CD4-positive, alpha-beta T cell treated with Interleukin-15 for 1 hour (primary cell): ENCODE results near the gene SDF4.

ENCODE experiments used
- DNase-seq: peaks from one replicate; pipeline ENCODE4 v3.0.0-alpha.2; 2020

Gene SDF4

DNA sequence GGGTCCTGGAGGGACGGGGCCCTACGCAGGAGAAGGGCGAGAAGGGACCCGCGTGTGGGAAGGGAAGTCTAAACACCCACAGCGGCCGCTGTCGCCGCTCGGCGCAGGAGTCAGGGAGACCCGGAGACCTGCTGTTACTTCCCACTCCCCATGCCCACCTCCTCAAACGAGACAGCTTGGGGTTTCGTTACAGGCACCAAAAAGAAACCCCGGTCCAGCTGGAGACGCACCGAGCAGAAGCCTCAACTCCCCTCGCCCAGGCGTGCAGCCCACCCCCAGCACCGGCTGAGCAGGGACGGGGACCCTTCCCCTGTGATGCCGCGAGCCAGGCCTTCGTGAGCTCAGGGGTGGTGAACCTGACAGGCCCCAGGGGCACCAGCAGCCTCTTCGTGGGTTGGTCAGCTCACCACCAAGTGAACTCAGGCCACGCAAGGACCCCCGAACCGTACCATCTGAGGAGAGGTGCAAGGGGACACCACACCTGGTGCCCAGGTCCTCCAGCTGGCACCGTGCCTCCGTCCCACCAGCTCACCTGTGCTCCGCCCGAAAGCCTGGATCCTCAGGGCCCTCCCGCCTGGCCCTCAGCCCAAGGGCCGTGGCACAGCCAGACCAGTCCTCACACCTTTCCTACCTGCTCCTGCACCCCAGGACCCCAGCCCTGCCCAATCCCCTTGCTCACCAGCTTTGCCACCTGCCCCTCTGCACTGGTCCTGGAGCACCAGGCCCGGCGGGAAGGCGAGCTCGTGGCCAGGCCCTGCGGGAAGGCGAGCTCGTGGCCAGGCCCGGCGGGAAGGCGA is 5.0 kb downstream of the SDF4 start:
- no peak for DNase-seq

DNA sequence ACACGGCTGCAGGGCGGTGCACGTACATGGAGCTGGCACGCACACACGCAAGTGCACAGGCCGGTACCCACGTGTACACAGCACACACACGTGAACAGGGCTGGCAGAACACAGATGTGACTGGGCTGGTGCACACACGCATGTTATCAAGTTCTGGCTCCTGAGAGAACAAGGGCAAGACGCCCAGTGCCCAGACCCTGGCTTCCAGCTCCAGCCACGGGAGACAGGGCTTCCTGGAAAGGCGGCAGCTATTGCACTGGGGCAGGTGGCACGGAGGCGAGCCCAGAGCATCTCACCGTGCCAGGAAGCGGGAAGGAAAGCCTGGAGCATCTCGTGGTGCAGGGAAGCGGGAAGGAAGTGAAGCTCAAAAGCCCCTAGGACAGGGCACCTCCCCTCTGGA is 5.9 kb downstream of the SDF4 start:
- no peak for DNase-seq

DNA sequence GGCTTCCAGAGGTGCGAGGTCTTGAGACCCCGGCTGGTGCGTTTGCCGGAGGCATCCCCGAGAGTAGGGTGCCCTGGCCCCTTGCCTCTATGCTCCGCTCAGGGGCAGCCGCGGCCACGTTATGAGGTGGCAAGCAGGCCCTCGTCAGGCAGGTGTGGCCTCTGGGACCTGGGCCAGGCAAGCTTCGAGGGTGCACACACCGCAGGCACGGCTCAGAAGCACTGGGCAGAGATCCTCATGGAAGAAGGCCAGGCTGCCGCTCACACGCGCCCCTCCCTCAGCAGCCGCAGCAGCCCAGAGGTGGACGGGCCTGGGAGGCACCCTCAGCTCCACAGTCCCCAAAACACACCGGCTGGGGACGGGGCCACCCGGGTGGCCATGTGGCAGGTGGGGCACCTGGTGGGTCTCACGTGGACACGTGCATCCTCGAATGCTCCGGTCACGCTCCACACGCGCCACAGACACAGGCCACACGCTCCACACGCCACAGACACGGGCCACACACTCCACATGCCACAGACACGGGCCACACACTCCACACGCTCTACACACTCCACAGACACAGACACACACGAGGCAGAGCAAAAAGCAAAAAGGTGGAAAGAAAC is 6.5 kb downstream of the SDF4 start:
- no peak for DNase-seq

DNA sequence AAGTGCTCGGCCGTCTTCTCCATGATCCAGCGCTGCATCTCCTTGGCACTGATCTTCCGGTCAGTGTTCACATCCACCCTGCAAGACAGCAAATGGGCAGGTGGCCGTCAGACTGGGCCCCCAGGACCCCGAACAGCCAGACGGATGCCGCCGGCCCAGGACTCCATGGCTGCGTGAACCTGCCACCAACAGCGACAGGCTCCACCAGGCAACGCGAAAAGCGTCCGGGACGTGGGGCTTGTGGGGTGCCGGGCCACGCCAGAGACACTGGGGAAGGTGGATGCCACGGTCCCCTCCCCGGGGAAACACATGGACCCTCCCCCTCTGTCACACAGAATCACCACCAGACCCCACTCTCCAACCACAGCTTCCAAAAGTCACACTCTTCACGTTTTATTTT is 7.9 kb downstream of the SDF4 start:
- no peak for DNase-seq

DNA sequence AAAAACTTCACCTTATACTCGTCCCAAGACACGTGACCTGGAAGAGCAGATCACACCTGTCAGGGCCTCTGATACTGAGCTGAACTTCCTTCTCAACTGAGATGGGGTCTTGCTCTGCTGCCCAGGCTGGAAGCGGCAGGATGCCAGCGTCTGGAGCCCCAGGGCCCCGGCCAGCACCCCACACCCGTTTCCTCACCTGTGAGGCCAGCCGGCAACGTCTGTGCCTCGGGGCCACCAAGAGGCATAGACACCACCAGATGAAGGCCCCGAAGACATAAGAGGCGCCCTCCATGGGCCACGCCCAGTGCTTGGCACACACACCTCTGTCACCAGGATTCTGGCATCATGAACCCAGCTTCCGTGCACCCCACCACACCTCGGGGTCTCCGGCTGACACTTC is 8.5 kb downstream of the SDF4 start:
- no peak for DNase-seq

DNA sequence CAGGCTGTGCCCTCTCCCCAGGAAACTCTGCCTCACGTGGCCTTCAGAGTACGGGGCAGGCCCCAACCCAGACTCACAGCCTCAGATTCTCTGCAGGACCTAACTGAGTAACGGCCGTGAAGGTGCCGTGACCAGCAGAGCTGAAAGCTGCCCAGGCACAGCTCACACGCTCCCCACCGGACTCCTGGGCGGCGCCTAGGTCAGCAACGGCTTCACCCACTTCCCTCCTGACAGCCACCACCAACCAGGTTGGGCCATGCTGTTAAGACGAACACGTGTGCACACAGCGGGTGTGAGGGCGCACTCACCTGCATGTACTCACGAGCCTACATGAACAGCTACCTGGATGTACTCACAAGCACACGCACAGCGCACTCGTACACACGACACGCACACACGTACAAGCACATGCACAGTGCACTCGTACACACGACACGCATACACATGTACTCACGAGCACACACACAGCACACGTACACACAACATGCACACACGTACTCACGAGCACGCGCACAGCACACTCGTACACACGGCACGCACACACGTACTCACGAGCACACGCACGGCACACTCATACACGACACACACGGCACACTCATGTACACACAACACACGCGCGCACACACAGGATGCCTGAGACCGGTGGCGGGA is 9.1 kb downstream of the SDF4 start:
- no peak for DNase-seq

DNA sequence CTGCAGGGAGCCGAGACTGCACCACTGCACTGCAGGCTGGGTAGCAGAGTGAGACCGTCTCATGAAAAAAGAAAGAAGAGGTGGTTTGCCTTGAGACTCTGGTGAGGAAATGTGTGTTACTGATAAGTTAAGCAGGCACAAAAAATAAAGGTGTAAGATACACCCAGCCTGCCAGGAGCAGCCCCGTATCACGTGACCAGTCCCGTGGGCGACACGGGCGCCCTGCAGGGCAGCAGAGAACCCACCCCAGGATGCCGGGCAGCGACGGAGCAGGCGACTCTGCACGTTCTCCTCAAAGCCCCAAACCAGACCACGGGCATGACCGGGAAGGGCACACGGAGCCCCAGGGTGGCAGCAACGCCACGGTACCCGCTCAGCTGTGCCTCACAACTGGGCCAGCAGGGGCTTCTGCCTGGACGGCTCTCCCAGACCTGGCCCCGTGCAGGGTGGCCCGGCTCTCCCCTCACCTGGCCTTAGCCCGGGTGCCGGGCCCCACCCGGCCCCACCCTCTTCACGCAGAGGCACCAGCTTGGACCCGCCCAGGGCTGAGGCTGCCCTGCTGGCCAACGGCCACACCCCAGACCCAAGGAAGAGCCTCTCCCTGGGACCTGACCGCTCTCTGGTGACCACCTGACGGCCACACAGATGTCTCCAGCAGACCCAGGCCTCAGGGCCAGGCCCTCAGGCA is 9.8 kb downstream of the SDF4 start:
- no peak for DNase-seq

DNA sequence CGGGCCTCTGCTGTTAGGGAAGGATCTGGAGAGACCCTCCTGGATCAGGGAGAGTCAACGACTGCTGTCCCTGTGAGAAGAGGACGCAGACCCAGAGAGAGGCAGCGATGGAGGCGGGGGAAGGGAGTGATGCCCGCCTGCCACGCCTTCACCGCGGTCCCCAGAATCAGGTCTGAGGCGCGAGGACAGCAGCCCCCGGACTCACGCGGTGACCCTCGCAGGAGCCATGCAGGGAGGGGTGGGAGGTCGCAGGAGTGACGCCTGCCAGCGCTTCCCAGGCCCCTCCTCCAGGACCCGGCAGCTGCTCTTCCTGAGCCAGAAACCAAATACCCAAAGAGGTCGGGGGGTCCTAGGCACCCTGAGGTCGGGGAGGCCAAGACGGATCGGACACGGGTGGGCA is 11.6 kb downstream of the SDF4 start:
- DNase-seq, result no peak

DNA sequence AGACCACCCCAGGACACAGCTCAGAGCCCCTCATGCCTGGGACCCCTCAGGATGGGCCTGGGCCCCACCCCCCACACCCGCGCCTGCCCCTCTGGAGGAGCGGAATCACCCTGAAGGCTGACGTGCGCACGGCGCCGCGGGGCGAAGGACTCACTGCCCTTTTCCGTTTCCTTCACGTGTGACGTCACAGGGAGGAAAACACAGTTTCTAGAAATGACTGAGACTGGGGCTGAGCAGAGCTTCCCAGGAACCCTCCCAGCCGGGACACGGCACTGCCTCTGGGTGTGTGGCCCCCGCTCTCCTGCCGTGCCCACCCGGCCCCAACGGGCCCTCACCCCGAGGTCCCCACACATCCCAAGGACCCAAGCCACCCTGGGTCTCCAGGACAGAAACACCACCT is 12.5 kb downstream of the SDF4 start:
- DNase-seq, result peak; percentile 38

DNA sequence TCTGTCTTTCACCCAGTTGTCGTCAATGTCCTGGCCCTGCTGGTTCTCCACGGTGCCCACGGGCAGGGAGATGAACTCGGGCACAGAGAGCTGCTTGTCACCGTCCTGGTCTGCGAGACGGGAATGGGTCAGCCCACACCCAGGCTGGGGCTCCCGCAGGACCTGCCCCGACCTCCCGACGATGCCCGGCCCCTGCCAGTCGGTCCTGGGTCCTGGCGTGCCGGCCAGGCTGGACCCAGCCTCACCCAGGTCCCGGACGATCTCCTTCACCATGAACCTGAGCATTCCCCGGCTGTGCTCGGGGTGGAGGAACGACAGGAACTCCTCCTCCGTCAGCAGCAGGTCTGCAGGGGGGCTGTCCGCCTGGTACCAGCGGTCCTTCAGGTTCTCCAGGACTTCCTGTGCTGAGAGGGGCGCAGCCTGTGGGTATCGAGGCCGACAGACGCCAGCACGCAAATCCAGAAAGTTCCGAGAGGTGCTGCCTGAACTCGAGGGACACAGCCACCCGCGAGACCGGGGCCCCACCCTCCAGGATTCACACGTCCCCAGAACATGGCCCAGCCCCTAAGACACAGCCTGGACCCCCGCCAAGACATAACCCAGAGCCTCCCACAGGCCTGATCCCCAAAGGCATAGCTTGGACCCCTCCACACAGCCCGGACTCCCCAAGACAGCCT is 13.1 kb downstream of the SDF4 start:
- no peak for DNase-seq

DNA sequence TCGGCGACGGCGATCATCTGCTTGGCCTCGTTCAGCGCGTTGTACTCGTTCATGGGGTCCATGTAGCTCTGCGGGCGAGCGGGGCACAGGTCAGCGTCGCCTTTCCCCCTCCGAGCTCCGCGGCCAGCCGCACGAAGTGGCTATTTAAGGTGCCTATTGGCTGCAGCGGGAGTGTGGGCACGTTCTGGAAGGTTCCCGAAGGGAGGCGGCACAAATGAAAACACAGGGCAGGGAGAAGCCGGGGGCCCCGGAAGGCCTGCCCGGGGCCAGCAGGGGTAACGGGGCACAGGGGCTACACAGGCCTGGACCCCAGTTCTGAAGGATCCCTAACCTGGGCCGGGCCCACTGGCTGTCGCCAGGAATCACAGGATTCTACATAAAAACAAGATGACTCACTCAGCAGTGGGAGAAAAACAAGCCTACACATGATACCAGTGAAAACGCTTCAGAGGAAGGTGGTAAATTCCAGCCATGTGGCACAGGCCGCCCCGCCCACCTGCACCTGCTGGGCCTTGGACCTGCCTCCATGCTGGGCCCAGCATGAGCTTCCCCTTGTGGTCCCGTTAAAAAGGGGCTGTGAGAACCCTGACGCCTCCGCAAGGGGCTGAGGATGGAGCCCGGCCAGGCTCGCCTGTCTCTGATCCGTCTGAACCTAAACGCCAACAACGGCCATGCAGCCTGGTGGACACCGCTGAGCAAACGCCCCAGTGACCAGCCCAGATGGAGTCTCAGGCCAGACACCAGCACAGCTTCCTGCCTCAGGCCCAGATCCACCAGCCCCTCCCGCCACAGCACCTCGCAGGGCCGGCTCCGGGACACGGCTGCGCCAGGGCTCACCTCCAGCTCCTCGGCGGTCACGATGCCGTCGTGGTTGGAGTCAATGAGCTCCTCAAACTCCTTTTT is 13.9 kb downstream of the SDF4 start:
- DNase-seq, result no peak

DNA sequence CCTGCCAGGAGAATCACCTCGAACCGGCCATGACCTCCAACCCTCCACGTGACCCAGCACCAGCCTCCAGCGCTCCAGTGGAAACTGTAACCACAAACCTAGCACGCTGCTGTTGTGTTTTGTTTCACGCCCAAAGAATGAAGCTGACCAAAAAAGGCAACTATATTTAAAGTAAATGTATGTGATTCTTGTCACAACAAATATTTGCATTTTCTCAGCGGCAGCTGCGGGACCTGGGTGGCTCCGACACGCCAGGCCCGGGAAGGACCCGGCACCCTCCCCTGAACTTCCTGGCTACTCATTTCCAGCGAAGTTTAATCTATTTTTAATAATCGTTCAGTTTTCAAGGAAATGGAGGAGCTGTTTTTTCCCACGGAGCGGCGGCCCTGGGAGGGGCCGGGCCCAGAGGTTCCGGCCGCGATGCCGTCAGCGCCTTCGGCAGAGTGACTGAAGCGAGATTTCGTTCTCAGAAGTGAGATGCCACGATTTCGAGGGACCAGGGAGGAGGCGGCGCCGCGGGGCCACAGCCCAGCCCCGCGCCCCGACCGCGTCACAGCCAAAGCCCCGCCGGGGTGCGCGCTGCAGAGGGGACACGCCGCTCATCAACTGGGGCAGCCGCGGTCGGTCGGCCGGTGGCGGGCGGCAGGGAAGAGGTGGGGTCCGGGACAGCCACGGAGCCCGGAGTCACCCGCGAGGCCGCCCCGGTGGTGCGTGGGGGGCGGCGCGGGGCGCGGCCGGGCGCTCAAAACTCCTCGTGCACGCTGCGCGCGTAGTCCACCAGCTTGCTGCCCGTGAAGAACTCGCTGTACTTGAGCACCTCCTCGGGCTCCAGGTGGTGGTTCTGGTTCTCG is 14.8 kb downstream of the SDF4 start:
- peak; percentile 58 for DNase-seq

DNA sequence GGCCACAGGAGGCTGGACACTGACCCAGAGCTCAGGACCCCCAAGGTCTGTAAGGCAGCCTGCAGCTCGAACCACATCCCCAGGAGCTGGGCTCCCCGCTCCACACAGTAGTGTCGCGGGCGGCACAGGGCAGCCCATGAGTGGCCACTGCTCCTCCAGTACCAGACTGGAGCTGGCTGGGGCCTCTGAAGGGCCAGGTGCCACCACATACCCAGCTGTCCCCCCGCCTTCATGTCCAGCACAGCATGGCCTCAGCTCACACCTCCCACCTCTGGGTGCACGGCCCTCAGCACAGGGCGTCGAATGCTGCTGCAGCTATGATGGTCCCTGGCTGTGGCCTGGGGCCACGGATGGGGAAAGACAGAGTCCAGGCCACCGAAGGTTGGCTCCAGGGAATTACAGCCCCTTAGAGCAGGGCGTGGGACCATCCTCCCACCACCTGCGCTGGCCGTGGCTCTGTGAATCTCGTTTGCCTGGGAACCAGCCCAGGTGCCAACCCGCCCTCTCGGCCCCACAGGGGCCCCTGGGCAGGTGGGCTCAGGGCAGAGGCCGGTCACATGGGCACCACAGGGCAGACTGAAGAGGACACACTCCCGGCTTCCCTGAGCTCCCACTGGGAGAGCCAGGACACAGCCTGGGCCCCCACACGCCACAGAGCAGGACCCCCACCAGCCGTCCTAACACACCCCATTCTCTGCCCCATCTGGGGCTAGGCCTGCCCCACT is 15.8 kb downstream of the SDF4 start:
- no peak for DNase-seq

DNA sequence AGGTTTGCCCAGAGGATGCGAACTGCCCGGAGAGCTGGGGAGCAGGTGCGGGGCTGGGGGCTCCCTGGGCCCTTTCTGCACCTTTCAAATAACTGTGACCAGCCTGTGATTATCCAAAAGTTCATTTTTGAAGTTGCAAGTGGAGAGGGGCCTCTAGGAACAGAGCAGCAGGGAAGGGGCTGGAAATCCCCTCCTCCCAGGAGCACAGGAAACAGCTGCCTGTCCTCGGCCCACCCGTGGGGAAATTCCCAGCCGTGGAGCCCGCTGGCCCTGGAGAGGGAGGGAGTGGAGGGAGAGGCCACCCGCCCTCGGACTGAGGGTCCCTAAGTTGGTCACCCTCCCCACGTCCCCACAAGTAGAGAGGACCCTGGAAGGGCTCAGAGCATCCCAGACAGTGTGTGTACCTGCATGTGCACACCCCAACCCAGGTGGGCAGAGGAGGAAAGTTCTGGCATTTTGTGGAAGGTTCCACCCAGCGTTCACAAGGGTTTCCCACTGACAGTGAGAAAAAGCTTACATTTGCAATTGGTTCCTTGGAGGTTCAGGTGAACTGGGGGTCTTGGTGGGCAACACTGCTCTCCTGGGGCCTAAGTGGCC is 16.6 kb downstream of the SDF4 start:
- no peak for DNase-seq

DNA sequence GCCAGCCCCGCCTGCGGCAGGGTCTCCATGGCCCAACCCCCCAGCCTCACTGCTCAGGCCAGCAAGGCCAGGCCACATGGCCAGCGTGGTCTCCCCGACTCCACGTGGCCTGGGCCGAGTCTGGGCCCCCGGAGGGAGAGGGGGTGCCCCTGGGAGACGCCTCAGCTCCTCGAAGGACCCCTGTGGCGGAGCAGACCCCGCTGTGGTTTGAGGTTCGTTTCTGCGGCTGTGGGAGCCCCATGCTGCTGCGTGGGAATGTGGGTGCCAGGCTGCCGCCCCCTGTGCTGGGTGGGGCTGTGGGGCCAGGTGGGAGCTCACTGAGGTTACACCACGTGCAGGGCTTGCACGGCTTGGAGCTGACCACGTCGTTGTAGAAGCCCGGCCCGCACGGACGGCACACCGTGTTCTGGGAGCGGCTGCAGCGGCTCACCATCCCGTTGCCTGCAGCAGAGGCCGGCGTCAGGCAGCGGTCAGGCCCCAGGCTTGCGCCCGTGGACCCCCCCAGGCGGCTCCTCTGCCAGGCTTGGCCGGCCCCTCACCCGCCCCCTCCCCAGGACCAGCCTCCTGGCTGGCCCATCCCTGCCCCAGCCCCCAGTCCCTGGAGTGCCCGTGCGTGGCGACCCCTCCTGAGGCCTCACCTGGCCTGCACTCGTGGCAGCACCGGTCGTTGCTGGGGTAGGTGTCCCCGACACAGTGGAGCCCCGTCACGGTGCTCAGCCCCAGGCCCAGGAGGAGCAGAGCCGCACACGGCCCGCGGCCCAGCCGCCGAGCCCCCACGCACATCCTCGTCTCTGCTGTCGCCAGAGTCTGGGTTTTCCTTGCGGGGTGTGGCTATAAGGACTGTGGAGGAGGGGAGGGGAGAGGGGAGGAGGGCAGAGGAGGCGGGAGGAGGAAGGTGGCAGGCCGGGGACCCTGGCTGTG is 18.2 kb downstream of the SDF4 start, which contains the start of gene TNFRSF4:
Gene TNFRSF4, minus strand, starts transcription at position 809 of the 921 bp plus-strand sequence. Its CDS starts 26 bp downstream, at position 783.
- DNase-seq, result no peak

DNA sequence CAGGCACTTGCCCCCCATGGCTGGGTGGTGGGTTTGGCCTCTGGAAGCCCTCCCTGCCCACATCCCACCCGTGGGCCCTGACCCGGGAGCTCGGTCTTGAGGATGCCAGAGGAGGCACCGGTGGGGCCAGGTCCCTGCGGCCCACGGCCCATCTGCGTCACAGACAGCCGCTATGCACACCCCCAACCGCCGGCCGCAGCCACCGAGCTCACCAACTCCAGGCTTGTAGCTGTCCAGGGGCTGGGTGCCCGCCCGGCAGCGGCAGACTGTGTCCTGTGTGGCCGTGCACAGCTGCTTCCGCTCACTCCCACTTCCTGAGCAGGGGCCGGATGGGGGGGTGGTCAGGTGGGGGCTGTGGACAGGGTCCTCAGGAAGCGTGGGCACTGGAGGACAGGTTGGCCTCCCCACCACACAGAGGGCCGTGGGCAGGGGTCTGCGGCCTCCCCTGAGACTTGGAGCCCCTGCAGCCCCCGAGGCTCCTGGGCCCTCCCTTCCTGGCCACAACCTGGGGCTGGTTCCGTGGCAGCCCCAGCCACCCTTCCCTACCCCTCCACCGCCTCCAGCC is 18.9 kb downstream of the SDF4 start:
- DNase-seq, result peak; percentile 65

DNA sequence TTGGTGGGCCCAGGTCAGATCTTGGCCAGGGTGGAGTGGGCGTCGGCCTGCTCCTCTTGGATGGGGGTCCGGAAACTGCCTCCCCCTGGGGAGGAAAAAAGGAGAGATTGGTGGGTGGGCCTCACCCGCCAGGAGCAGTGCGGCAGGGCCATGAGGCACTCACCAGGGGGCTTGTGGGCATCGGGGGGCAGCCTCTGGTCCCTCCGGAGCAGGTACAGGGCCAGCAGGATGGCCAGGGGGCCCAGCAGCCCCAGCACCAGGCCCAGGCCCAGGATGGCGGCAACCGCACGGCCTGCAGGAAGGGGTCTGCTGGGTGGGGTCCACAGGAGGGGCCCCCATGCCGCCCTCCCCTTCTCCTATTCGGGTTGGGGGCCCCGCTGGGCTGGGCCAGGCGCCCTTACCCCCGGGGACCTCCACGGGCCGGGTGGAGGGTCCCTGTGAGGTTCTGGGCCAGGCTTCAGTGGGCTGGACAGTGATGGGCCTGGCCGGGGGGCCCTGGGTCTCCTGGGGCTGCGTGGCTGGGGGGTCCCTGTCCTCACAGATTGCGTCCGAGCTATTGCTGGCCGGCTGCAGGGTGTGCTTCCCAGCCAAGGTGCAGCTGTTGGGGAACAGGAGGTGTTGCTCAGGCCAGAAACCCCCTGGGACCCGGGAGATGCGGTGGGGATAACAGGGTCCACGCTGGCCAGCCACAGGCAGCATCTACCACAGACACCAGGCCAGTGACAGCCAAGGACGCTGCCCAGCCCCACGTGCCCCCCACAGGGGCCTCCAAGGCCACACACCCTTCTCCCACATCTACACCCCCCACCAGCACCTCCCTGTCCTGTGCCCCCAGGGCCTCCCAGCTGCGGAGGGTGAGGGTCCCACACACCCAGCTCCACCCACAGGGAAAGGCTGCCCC is 20.0 kb downstream of the SDF4 start:
- DNase-seq, result peak; percentile 10
